Measurements from ENCODE around the gene RASL11B. TPM values are rescaled to one million over a fixed set of nuclear protein-coding genes. Genes with fewer than 3 reads are reported as not detected.

Gene RASL11B
- total and polyA plus RNA-seq, 2 experiments from 2014 or later, result 7.6 to 8.9 TPM

- no peaks in the 10 kb centered on the region for H3K79me2 ChIP-seq
- no peaks in the 10 kb centered on the region for H3K9me2 ChIP-seq (replicated peaks; ENCODE audit: insufficient read depth)
- H3K4me3 ChIP-seq, result no peak overlapping the region
- H3K4me1 ChIP-seq (ENCODE audit: insufficient read depth), result peaks cover 11% of the 10 kb centered on the region
- DNase-seq (ENCODE audit: low spot score), result no peak
- H3K9me3 ChIP-seq (ENCODE audit: low read depth), result no peaks in the 10 kb centered on the region
- H2AFZ ChIP-seq, result no peak overlapping the region
- H3K27me3 ChIP-seq, result no peaks in the 10 kb centered on the region
- no peaks in the 10 kb centered on the region for H4K20me1 ChIP-seq (ENCODE audit: insufficient read depth, poor library complexity, severe bottlenecking)
- H3K27ac ChIP-seq, result no peak overlapping the region
- H3K4me2 ChIP-seq, result no peak overlapping the region
- TF ChIP-seq CTCF (IDR thresholded peaks at IDR 0.05; ENCODE audit: poor library complexity) (no peak), EZH2phosphoT487 (IDR thresholded peaks at IDR 0.05; ENCODE audit: low read depth, severe bottlenecking, unreplicated experiment) (no peak), EZH2 (IDR thresholded peaks at IDR 0.05; ENCODE audit: borderline replicate concordance) (no peak)
- no peaks in the 10 kb centered on the region for H3K36me3 ChIP-seq (replicated peaks; ENCODE audit: insufficient read depth, low read depth)
- WGBS (ENCODE audit: low lambda C conversion rate, missing lambda C conversion rate), result 68% methylated on average over 3 of the region's 3 CpGs
These were observed 9.4 kb upstream of the RASL11B start for GRCh38 chr4:52852711-52853110.

GRCh38 chr4:52853351-52853750, 8.8 kb upstream of the RASL11B start:
- no peak for DNase-seq (ENCODE audit: low spot score)
- H3K4me3 ChIP-seq, result no peak overlapping the region
- H4K20me1 ChIP-seq (ENCODE audit: insufficient read depth, poor library complexity, severe bottlenecking), result no peaks in the 10 kb centered on the region
- no peaks in the 10 kb centered on the region for H3K9me3 ChIP-seq (ENCODE audit: low read depth)
- H2AFZ ChIP-seq, result no peak overlapping the region
- H3K36me3 ChIP-seq (replicated peaks; ENCODE audit: insufficient read depth, low read depth), result no peaks in the 10 kb centered on the region
- H3K9me2 ChIP-seq (replicated peaks; ENCODE audit: insufficient read depth), result no peaks in the 10 kb centered on the region
- TF ChIP-seq CTCF (IDR thresholded peaks at IDR 0.05; ENCODE audit: poor library complexity) (no peak), EZH2phosphoT487 (IDR thresholded peaks at IDR 0.05; ENCODE audit: low read depth, severe bottlenecking, unreplicated experiment) (no peak), EZH2 (IDR thresholded peaks at IDR 0.05; ENCODE audit: borderline replicate concordance) (no peak)
- H3K27me3 ChIP-seq, result no peaks in the 10 kb centered on the region
- no peaks in the 10 kb centered on the region for H3K79me2 ChIP-seq
- H3K4me1 ChIP-seq (ENCODE audit: insufficient read depth), result peaks cover 11% of the 10 kb centered on the region
- H3K27ac ChIP-seq, result no peak overlapping the region
- H3K4me2 ChIP-seq, result no peak overlapping the region

- Histone ChIP-seq H3K9me2 (replicated peaks; ENCODE audit: insufficient read depth) (no peaks in the 10 kb centered on the region), H3K9me3 (ENCODE audit: low read depth) (no peaks in the 10 kb centered on the region), H4K20me1 (ENCODE audit: insufficient read depth, poor library complexity, severe bottlenecking) (no peaks in the 10 kb centered on the region), H3K27me3 (no peaks in the 10 kb centered on the region), H3K4me1 (ENCODE audit: insufficient read depth) (no peaks in the 10 kb centered on the region), H3K4me2 (no peak overlapping the region), H3K36me3 (replicated peaks; ENCODE audit: insufficient read depth, low read depth) (no peaks in the 10 kb centered on the region), H2AFZ (no peak overlapping the region), H3K27ac (no peak overlapping the region), H3K4me3 (no peak overlapping the region), H3K79me2 (no peaks in the 10 kb centered on the region)
- DNase-seq (ENCODE audit: low spot score), result no peak
- 100% methylated on average over 1 of the region's 1 CpG for WGBS (ENCODE audit: low lambda C conversion rate, missing lambda C conversion rate)
- TF ChIP-seq EZH2 (IDR thresholded peaks at IDR 0.05; ENCODE audit: borderline replicate concordance) (no peak), CTCF (IDR thresholded peaks at IDR 0.05; ENCODE audit: poor library complexity) (no peak), EZH2phosphoT487 (IDR thresholded peaks at IDR 0.05; ENCODE audit: low read depth, severe bottlenecking, unreplicated experiment) (no peak)
These were observed 5.3 kb upstream of the RASL11B start for GRCh38 chr4:52856801-52857200.

GRCh38 chr4:52860361-52860760, 1.8 kb upstream of the RASL11B start:
- H3K27ac ChIP-seq, result no peak overlapping the region
- 98% methylated on average over 2 of the region's 2 CpGs for WGBS (ENCODE audit: low lambda C conversion rate, missing lambda C conversion rate)
- H4K20me1 ChIP-seq (ENCODE audit: insufficient read depth, poor library complexity, severe bottlenecking), result no peaks in the 10 kb centered on the region
- no peak overlapping the region for H3K4me2 ChIP-seq
- no peak overlapping the region for H2AFZ ChIP-seq
- DNase-seq (ENCODE audit: low spot score), result no peak
- H3K27me3 ChIP-seq, result no peaks in the 10 kb centered on the region
- H3K79me2 ChIP-seq, result peaks cover 11% of the 10 kb centered on the region
- H3K4me3 ChIP-seq, result no peak overlapping the region
- H3K9me3 ChIP-seq (ENCODE audit: low read depth), result no peaks in the 10 kb centered on the region
- H3K36me3 ChIP-seq (replicated peaks; ENCODE audit: insufficient read depth, low read depth), result no peaks in the 10 kb centered on the region
- TF ChIP-seq EZH2 (IDR thresholded peaks at IDR 0.05; ENCODE audit: borderline replicate concordance), result no peak
- TF ChIP-seq EZH2phosphoT487 (IDR thresholded peaks at IDR 0.05; ENCODE audit: low read depth, severe bottlenecking, unreplicated experiment), result no peak
- no peak for TF ChIP-seq CTCF (IDR thresholded peaks at IDR 0.05; ENCODE audit: poor library complexity)
- no peaks in the 10 kb centered on the region for H3K9me2 ChIP-seq (replicated peaks; ENCODE audit: insufficient read depth)
- peaks cover 2% of the 10 kb centered on the region for H3K4me1 ChIP-seq (ENCODE audit: insufficient read depth)

Data from hepatocyte (in vitro differentiated cells).